ENCODE results near the gene FLT1. TPM values are rescaled to one million over a fixed set of nuclear protein-coding genes. Genes with fewer than 3 reads are reported as not detected.

FLT1 gene
- total RNA-seq, 1 experiment from 2014 or later: not detected

GRCh38 chr13:28452755-28453154 is 42.2 kb downstream of the FLT1 start:
- Mint-ChIP-seq H3K27me3 (ENCODE audit: unreplicated experiment) (peaks cover 43% of the 10 kb centered on the region), H3K4me3 (ENCODE audit: low read depth, unreplicated experiment) (no peak overlapping the region), H3K36me3 (ENCODE audit: insufficient read depth, unreplicated experiment) (peaks cover 5% of the 10 kb centered on the region), H3K9me3 (ENCODE audit: low read depth, unreplicated experiment) (no peaks in the 10 kb centered on the region), H3K27ac (ENCODE audit: unreplicated experiment) (no peak overlapping the region), H3K4me1 (ENCODE audit: low read depth, unreplicated experiment) (no peaks in the 10 kb centered on the region)
- intact Hi-C loops (cut with micrococcal nuclease; ENCODE audit: unreplicated experiment): no loop called here
- BruUV-seq (replicated peaks): no TSS peak
- no peak for DNase-seq
- no peak for TF ChIP-seq CTCF (IDR thresholded peaks at IDR 0.05; ENCODE audit: unreplicated experiment)
- CTCF ChIA-PET: no interaction called here

DNA sequence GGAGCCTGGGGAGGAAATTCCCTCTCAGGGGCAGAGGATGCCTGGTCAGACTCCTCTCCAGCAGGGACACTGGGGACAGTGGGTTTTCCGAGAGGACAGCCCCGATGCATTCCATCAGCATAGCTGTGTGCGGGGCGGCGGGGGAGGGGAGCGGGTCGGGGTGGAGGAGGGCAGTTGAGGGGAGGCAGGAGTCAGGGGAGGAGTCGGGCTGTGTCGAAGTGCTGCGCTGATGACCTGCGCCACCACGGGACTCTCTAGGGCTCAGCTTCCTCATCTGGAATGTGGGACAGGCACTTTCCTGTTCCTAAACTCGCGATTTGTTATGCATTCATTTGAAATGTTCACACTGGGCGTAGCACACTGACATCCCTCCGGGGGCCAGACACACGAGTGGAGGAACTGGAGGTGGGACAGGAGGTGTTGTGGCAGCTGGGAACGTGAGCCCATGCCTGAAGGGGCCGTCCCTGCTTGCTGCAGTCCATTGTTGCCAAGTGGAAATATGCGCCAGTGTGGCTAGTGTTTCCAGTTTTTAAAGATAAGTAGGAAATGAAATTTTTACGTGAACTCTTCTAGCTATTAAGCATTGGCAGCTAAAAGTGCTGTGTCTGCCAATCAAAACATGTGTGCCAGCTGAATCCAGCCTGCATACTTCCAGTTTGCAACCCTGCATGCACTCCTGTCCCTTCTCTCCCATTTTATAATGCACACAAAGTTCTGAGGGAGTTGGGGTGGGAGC is 43.3 kb downstream of the FLT1 start:
- no TSS peak for BruUV-seq (replicated peaks)
- H3K9me3 Mint-ChIP-seq (ENCODE audit: low read depth, unreplicated experiment): no peaks in the 10 kb centered on the region
- no peak for TF ChIP-seq CTCF (IDR thresholded peaks at IDR 0.05; ENCODE audit: unreplicated experiment)
- CTCF ChIA-PET: no interaction called here
- H3K27ac Mint-ChIP-seq (ENCODE audit: unreplicated experiment): no peak overlapping the region
- intact Hi-C loops (cut with micrococcal nuclease; ENCODE audit: unreplicated experiment): no loop called here
- H3K27me3 Mint-ChIP-seq (ENCODE audit: unreplicated experiment): peaks cover 43% of the 10 kb centered on the region
- H3K4me1 Mint-ChIP-seq (ENCODE audit: low read depth, unreplicated experiment): no peaks in the 10 kb centered on the region
- no peak for DNase-seq
- no peak overlapping the region for H3K4me3 Mint-ChIP-seq (ENCODE audit: low read depth, unreplicated experiment)
- peaks cover 5% of the 10 kb centered on the region for H3K36me3 Mint-ChIP-seq (ENCODE audit: insufficient read depth, unreplicated experiment)

DNA sequence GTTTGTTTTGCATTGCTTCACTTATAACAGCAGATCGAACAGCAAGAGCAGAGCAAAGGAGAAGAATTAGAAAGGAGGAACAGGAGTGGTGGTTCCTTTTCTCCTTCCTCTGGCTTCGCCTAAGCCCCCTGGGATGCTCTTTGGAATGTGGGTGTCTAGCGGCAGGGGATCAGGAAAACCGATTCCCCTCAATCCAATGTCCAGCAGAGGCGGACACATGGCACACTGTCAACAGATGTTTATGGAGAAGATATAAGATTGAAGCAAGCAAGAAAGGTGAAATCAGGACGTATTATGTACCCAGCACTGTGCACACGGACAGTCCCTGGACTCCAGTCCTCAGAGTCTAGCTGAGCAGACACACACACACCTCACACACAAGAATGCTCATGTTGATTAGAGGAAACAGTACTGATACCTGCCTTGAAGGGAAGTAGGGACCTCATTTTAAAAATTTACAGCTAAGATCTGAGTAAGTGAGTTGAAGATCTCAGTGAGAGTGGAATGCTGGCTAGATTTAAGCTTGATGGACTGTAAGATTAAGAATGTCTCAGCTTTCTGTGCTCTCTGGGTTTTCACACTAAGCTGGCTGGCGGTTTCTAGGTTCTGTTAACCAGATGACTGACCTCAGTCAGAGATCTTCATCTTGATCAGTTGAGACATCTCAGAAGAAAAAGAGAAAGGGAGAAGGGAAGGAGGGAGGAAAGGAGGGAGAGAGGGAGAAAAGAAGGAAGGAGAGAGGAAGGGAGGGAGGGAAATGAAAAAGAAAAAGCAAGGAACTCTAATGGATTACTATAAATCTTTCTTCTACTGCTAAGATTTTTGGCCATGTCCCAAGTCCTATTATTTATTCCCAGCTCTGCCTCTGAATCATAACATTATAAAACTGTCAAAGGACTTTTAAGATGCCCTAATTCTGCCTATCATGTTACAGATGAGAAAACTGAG is 44.8 kb downstream of the FLT1 start:
- no peaks in the 10 kb centered on the region for H3K4me1 Mint-ChIP-seq (ENCODE audit: low read depth, unreplicated experiment)
- CTCF ChIA-PET: no interaction called here
- H3K27ac Mint-ChIP-seq (ENCODE audit: unreplicated experiment): no peak overlapping the region
- DNase-seq: no peak
- H3K27me3 Mint-ChIP-seq (ENCODE audit: unreplicated experiment): peaks cover 34% of the 10 kb centered on the region
- BruUV-seq (replicated peaks): no TSS peak
- intact Hi-C loops (cut with micrococcal nuclease; ENCODE audit: unreplicated experiment): no loop called here
- no peak for TF ChIP-seq CTCF (IDR thresholded peaks at IDR 0.05; ENCODE audit: unreplicated experiment)
- peaks cover 5% of the 10 kb centered on the region for H3K36me3 Mint-ChIP-seq (ENCODE audit: insufficient read depth, unreplicated experiment)
- no peak overlapping the region for H3K4me3 Mint-ChIP-seq (ENCODE audit: low read depth, unreplicated experiment)
- H3K9me3 Mint-ChIP-seq (ENCODE audit: low read depth, unreplicated experiment): no peaks in the 10 kb centered on the region

- no peaks in the 10 kb centered on the region for H3K9me3 Mint-ChIP-seq (ENCODE audit: low read depth, unreplicated experiment)
- CTCF ChIA-PET: no interaction called here
- no peak overlapping the region for H3K27ac Mint-ChIP-seq (ENCODE audit: unreplicated experiment)
- H3K27me3 Mint-ChIP-seq (ENCODE audit: unreplicated experiment): peaks cover 22% of the 10 kb centered on the region
- no peaks in the 10 kb centered on the region for H3K4me1 Mint-ChIP-seq (ENCODE audit: low read depth, unreplicated experiment)
- H3K36me3 Mint-ChIP-seq (ENCODE audit: insufficient read depth, unreplicated experiment): peaks cover 5% of the 10 kb centered on the region
- TF ChIP-seq CTCF (IDR thresholded peaks at IDR 0.05; ENCODE audit: unreplicated experiment): no peak
- no peak for DNase-seq
- H3K4me3 Mint-ChIP-seq (ENCODE audit: low read depth, unreplicated experiment): no peak overlapping the region
- intact Hi-C loops (cut with micrococcal nuclease; ENCODE audit: unreplicated experiment): no loop called here
- BruUV-seq (replicated peaks): no TSS peak
These were observed 46.1 kb downstream of the FLT1 start for GRCh38 chr13:28448651-28449358.

Measured in Calu3 (cell line).